H9 (cell line): ENCODE measurements around the gene PTPRN2. TPM values are rescaled to one million over a fixed set of nuclear protein-coding genes. Genes with fewer than 3 reads are reported as not detected.
A peak's percentile ranks its signal among the peaks of the same experiment; 100 is the strongest.

Experiments
- DNase-seq: peaks from one replicate; pipeline ENCODE4 v3.0.0-alpha.2; 2017
- H2AFZ ChIP-seq: one replicate; pipeline ENCODE4 v1.6.1; 2013; ENCODE audit warnings: mild to moderate bottlenecking, low read length, control low read depth, moderate library complexity
- H2AK5ac ChIP-seq: 2 replicates; pipeline ENCODE4 v1.6.1; 2013; ENCODE audit warnings: low read length, control low read depth, mixed read lengths; ENCODE audit not compliant: insufficient read length
- H2BK120ac ChIP-seq: one replicate; pipeline ENCODE4 v1.6.1; 2013; ENCODE audit warnings: low read depth, mild to moderate bottlenecking, low read length, control low read depth, inconsistent platforms; ENCODE audit not compliant: poor library complexity, severe bottlenecking
- H2BK12ac ChIP-seq: 2 replicates; pipeline ENCODE4 v1.6.1; 2013; ENCODE audit warnings: low read length, control low read depth, mixed read lengths, low read depth; ENCODE audit not compliant: insufficient read length
- H2BK15ac ChIP-seq: 2 replicates; pipeline ENCODE4 v1.6.1; 2013; ENCODE audit warnings: low read depth, low read length, control low read depth
- H2BK20ac ChIP-seq: one replicate; pipeline ENCODE4 v1.6.1; 2013; ENCODE audit warnings: low read depth, mild to moderate bottlenecking, low read length, control low read depth, inconsistent platforms; ENCODE audit not compliant: poor library complexity, severe bottlenecking
- H2BK5ac ChIP-seq: 2 replicates; pipeline ENCODE4 v1.6.1; 2013; ENCODE audit warnings: low read length, control low read depth, mixed read lengths; ENCODE audit not compliant: insufficient read length
- H3K14ac ChIP-seq: 2 replicates; pipeline ENCODE4 v1.6.1; 2013; ENCODE audit warnings: low read length, control low read depth; ENCODE audit not compliant: insufficient read depth
- H3K18ac ChIP-seq: 2 replicates; pipeline ENCODE4 v1.6.1; 2013; ENCODE audit warnings: low read depth, mild to moderate bottlenecking, mixed read lengths, low read length, control low read depth; ENCODE audit not compliant: insufficient read length
- H3K23ac ChIP-seq: 2 replicates; pipeline ENCODE4 v1.6.1; 2013; ENCODE audit warnings: low read length, control low read depth, mixed read lengths, low read depth; ENCODE audit not compliant: insufficient read length
- H3K23me2 ChIP-seq: 2 replicates; pipeline ENCODE4 v1.6.1; 2013; ENCODE audit warnings: low read depth, mild to moderate bottlenecking, mixed read lengths, low read length, control low read depth; ENCODE audit not compliant: insufficient read length, poor library complexity, severe bottlenecking
- H3K27ac ChIP-seq: 2 replicates; pipeline ENCODE4 v1.5.1; 2013; ENCODE audit warnings: low read length, control low read depth, mixed read lengths, low read depth; ENCODE audit not compliant: insufficient read length
- H3K27me3 ChIP-seq: 2 replicates; pipeline ENCODE4 v1.6.1; 2013; ENCODE audit warnings: low read length, control low read depth, inconsistent platforms; ENCODE audit not compliant: insufficient read depth
- H3K4ac ChIP-seq: 2 replicates; pipeline ENCODE4 v1.6.1; 2013; ENCODE audit warnings: low read depth, mild to moderate bottlenecking, control low read depth, inconsistent platforms, low read length, moderate library complexity
- H3K4me1 ChIP-seq: 2 replicates; pipeline ENCODE4 v1.6.1; 2013; ENCODE audit warnings: low read length, control low read depth, inconsistent platforms; ENCODE audit not compliant: insufficient read depth
- H3K4me2 ChIP-seq: 2 replicates; pipeline ENCODE4 v1.6.1; 2013; ENCODE audit warnings: low read length, control low read depth, mixed read lengths; ENCODE audit not compliant: insufficient read length, insufficient read depth
- H3K56ac ChIP-seq: 2 replicates; pipeline ENCODE4 v1.6.1; 2013; ENCODE audit warnings: low read depth, mild to moderate bottlenecking, mixed read lengths, low read length, control low read depth; ENCODE audit not compliant: insufficient read length
- H3K79me1 ChIP-seq: 2 replicates; pipeline ENCODE4 v1.6.1; 2013; ENCODE audit warnings: low read depth, mild to moderate bottlenecking, moderate library complexity, low read length, control low read depth, inconsistent platforms; ENCODE audit not compliant: insufficient read depth, poor library complexity, severe bottlenecking
- H3K79me2 ChIP-seq: 2 replicates; pipeline ENCODE4 v1.6.1; 2013; ENCODE audit warnings: low read length, control low read depth, inconsistent platforms; ENCODE audit not compliant: insufficient read depth
- H3K9ac ChIP-seq: 2 replicates; pipeline ENCODE4 v1.6.1; 2013; ENCODE audit warnings: low read length, control low read depth, mixed read lengths; ENCODE audit not compliant: insufficient read length; ENCODE audit errors: extremely low read depth
- H3K9me3 ChIP-seq: one replicate; pipeline ENCODE4 v1.6.1; 2013; ENCODE audit warnings: low read depth, low read length, inconsistent platforms; ENCODE audit not compliant: control insufficient read depth
- H3T11ph ChIP-seq: one replicate; pipeline ENCODE4 v1.6.1; 2013; ENCODE audit warnings: mild to moderate bottlenecking, low read length, control low read depth, inconsistent platforms
- H4K20me1 ChIP-seq: one replicate; pipeline ENCODE4 v1.6.1; 2013; ENCODE audit not compliant: control insufficient read depth, insufficient read length, insufficient read depth
- H4K5ac ChIP-seq: 2 replicates; pipeline ENCODE4 v1.6.1; 2013; ENCODE audit warnings: low read depth, mild to moderate bottlenecking, mixed read lengths, low read length, control low read depth; ENCODE audit not compliant: insufficient read length
- H4K8ac ChIP-seq: replicated peaks from 2 replicates; pipeline ENCODE4 v1.6.1; 2013; ENCODE audit warnings: low read length, control low read depth, mixed read lengths, low read depth; ENCODE audit not compliant: insufficient read length
- H4K91ac ChIP-seq: 2 replicates; pipeline ENCODE4 v1.6.1; 2013; ENCODE audit warnings: low read depth, mild to moderate bottlenecking, moderate library complexity, mixed read lengths, low read length, control low read depth; ENCODE audit not compliant: insufficient read length
- H3K27ac Mint-ChIP-seq, 3 experiments: 2 replicates in 2 of 3; 3 replicates in 1 of 3; pipeline ENCODE4 v1.8.0; 2020 to 2021; ENCODE audit warnings: mixed read lengths in 3 of 3, mild to moderate bottlenecking in 1 of 3, moderate library complexity in 1 of 3
- H3K27me3 Mint-ChIP-seq: 2 replicates; pipeline ENCODE4 v1.8.0; 2021; ENCODE audit warnings: low read depth, mild to moderate bottlenecking, moderate library complexity, mixed read lengths
- H3K36me3 Mint-ChIP-seq, 3 experiments: 2 replicates in 2 of 3; 3 replicates in 1 of 3; pipeline ENCODE4 v1.8.0; 2020 to 2021; ENCODE audit warnings: low read depth in 3 of 3, mixed read lengths in 3 of 3; ENCODE audit not compliant: insufficient read depth in 1 of 3
- H3K4me1 Mint-ChIP-seq, 2 experiments: 2 replicates each; pipeline ENCODE4 v1.8.0; 2020; ENCODE audit warnings: mixed read lengths in 2 of 2
- H3K4me3 Mint-ChIP-seq, 2 experiments: 2 replicates in 1 of 2; 3 replicates in 1 of 2; pipeline ENCODE4 v1.8.0; 2020 to 2021; ENCODE audit warnings: mild to moderate bottlenecking in 2 of 2, mixed read lengths in 2 of 2, moderate library complexity in 1 of 2
- H3K9me3 Mint-ChIP-seq, 2 experiments: 2 replicates in 1 of 2; 3 replicates in 1 of 2; pipeline ENCODE4 v1.8.0; 2020; ENCODE audit warnings: mild to moderate bottlenecking in 2 of 2, mixed read lengths in 2 of 2, moderate library complexity in 1 of 2
- WGBS: extraction: QIAGEN DNeasy Blood & Tissue Kit; methylation state at CpG from one replicate; pipeline ENCODE4 v1.1.7; 2013; ENCODE audit warnings: missing lambda C conversion rate, low lambda C conversion rate, mixed read lengths; ENCODE audit not compliant: insufficient read length; ENCODE audit errors: extremely low coverage; 5-methylcytosine and 5-hydroxymethylcytosine counted together
- total RNA-seq: library from RNA; stranded (reverse); gene quantifications from 2 replicates; pipeline ENCODE4 v1.2.1, GENCODE V29; 2021
- TF ChIP-seq, protein P1 (sequence below): fragments of 200-600 bp; sonication (generic); conservative IDR thresholded peaks from 3 replicates; pipeline ENCODE4 v1.8.0; 2021; ENCODE audit warnings: antibody characterized with exemption, mild to moderate bottlenecking

The PTPRN2 gene
- total RNA-seq, 1 experiment from 2014 or later, result 5.2 TPM

DNA sequence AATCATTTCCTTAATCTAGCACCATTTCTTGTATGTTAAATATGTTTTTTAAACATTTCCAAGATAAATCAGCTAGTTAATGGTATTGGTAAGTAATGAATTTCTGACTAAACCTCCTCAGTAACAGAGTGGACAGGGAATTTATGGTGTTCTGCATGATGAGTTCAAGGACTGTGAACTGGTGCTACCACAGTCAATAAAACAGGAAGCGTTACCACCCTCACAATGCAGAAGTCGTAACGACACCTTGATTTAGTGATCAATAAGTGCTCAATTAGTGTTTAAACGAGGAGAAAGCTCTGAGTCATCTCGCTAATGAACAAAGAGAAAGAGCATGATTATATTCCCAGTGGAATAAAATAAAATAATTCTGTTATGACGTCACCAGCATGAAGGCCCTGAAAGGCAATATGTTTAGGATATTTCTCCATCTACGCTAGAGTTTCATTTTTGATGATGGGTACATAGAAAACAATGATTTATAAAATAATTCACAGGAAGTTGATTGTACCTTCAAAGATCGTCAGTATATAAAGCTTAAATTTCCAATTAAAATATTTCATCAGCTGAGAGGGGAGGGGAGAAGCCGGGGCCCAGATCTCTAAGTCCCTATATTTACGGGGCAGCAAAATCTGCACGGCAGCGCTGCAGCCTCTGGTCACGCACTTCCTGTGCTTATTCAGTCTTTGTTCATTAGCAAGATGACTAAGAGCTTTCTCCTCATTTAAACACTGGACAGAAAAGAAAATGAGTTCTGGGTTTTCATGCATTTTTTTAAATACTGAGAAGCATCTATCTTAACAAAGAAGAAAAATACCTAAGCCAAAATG is 400.5 kb downstream of the PTPRN2 start:
- no CpG with 5 or more reads among the region's 13 CpGs for WGBS
- no peak overlapping the region for H3K4me2 ChIP-seq
- H3K79me1 ChIP-seq, result no peaks in the 10 kb centered on the region
- no peak overlapping the region for H3K18ac ChIP-seq
- no peak for DNase-seq
- H3K36me3 Mint-ChIP-seq, result peaks cover 0 to 2% (median 0%) of the 10 kb centered on the region in 3 experiments; a peak in 3 of 7 replicates
- H3K27ac ChIP-seq, result no peak overlapping the region
- H3K27me3 ChIP-seq, result no peaks in the 10 kb centered on the region
- H4K20me1 ChIP-seq, result no peaks in the 10 kb centered on the region
- H3K4me1 Mint-ChIP-seq, result peaks cover 3 to 4% of the 10 kb centered on the region in 2 experiments; a peak in 2 of 4 replicates
- H3K4me3 Mint-ChIP-seq, result no peak overlapping the region
- no peaks in the 10 kb centered on the region for H3K79me2 ChIP-seq
- H2BK20ac ChIP-seq, result no peak overlapping the region
- H3K14ac ChIP-seq, result no peak overlapping the region
- peaks cover 6% of the 10 kb centered on the region for H3K27me3 Mint-ChIP-seq
- no peak overlapping the region for H2AFZ ChIP-seq
- H3K4me1 ChIP-seq, result no peaks in the 10 kb centered on the region
- no peak overlapping the region for H3K23ac ChIP-seq
- no peak overlapping the region for H3K9ac ChIP-seq
- H2BK120ac ChIP-seq, result no peak overlapping the region
- no peak overlapping the region for H3K4ac ChIP-seq
- no peak overlapping the region for H2AK5ac ChIP-seq
- H3K9me3 Mint-ChIP-seq, result peaks cover 7 to 8% of the 10 kb centered on the region in 2 experiments; a peak in 3 of 5 replicates
- peak overlapping the region in 1 of 3 experiments; percentile 9; a peak in 1 of 7 replicates for H3K27ac Mint-ChIP-seq
- H4K8ac ChIP-seq, result no peak overlapping the region
- no peaks in the 10 kb centered on the region for H3K23me2 ChIP-seq
- H2BK12ac ChIP-seq, result no peak overlapping the region
- TF ChIP-seq, protein P1, sequence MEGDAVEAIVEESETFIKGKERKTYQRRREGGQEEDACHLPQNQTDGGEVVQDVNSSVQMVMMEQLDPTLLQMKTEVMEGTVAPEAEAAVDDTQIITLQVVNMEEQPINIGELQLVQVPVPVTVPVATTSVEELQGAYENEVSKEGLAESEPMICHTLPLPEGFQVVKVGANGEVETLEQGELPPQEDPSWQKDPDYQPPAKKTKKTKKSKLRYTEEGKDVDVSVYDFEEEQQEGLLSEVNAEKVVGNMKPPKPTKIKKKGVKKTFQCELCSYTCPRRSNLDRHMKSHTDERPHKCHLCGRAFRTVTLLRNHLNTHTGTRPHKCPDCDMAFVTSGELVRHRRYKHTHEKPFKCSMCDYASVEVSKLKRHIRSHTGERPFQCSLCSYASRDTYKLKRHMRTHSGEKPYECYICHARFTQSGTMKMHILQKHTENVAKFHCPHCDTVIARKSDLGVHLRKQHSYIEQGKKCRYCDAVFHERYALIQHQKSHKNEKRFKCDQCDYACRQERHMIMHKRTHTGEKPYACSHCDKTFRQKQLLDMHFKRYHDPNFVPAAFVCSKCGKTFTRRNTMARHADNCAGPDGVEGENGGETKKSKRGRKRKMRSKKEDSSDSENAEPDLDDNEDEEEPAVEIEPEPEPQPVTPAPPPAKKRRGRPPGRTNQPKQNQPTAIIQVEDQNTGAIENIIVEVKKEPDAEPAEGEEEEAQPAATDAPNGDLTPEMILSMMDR, result no peak
- no peak overlapping the region for H3T11ph ChIP-seq
- H4K91ac ChIP-seq, result no peak overlapping the region
- no peak overlapping the region for H2BK5ac ChIP-seq
- no peak overlapping the region for H3K56ac ChIP-seq
- no peaks in the 10 kb centered on the region for H3K9me3 ChIP-seq
- no peak overlapping the region for H4K5ac ChIP-seq
- H2BK15ac ChIP-seq, result no peak overlapping the region
